CD4-positive, alpha-beta T cell treated with Interleukin-6 for 4 hours (primary cell): ENCODE measurements around the gene ELFN1.

Experiments used
- DNase-seq: peaks from one replicate; pipeline ENCODE4 v3.0.0-alpha.2; 2020; ENCODE audit warnings: mixed read lengths

ELFN1 gene

GRCh38 chr7:1664711-1665548 lies 5.1 kb upstream of the ELFN1 start:
- DNase-seq: peak; percentile 64

GRCh38 chr7:1665549-1666316 lies 4.3 kb upstream of the ELFN1 start:
- DNase-seq: no peak

- DNase-seq: no peak
Measured at GRCh38 chr7:1666317-1666822, 3.7 kb upstream of the ELFN1 start.

- DNase-seq: no peak
Measured at GRCh38 chr7:1666823-1667565, 3.1 kb upstream of the ELFN1 start.

GRCh38 chr7:1667566-1668395 lies 2.3 kb upstream of the ELFN1 start:
- DNase-seq: no peak

GRCh38 chr7:1668396-1669063 lies 1.5 kb upstream of the ELFN1 start:
- no peak for DNase-seq

GRCh38 chr7:1669064-1669951 lies 769 bp upstream of the ELFN1 start:
- no peak for DNase-seq

- DNase-seq: no peak
Measured at GRCh38 chr7:1670894-1671593, 967 bp downstream of the ELFN1 start.

GRCh38 chr7:1671594-1672451 lies 1.7 kb downstream of the ELFN1 start:
- DNase-seq: no peak

GRCh38 chr7:1672851-1673486 lies 2.9 kb downstream of the ELFN1 start:
- no peak for DNase-seq

- no peak for DNase-seq
Measured at GRCh38 chr7:1673581-1674118, 3.6 kb downstream of the ELFN1 start.

GRCh38 chr7:1674161-1675035 lies 4.3 kb downstream of the ELFN1 start:
- DNase-seq: no peak

GRCh38 chr7:1675036-1675671 lies 5.1 kb downstream of the ELFN1 start:
- DNase-seq: no peak

- DNase-seq: no peak
Measured at GRCh38 chr7:1675673-1676549, 5.8 kb downstream of the ELFN1 start.

GRCh38 chr7:1676550-1677078 lies 6.5 kb downstream of the ELFN1 start:
- DNase-seq: no peak
